Ishikawa (cell line): ENCODE data around the gene AKR7A2.

Source experiments
- CEBPB ChIP-seq: IDR thresholded peaks from 2 replicates; pipeline ENCODE4 v1.6.1; 2012
- CREB1 ChIP-seq: IDR thresholded peaks from 2 replicates; pipeline ENCODE4 v1.6.1; 2012; ENCODE audit warnings: low read depth
- EGR1 ChIP-seq: IDR thresholded peaks from 2 replicates; pipeline ENCODE4 v1.6.1; 2012
- EP300 ChIP-seq: IDR thresholded peaks from 2 replicates; pipeline ENCODE4 v1.6.1; 2012; ENCODE audit warnings: borderline replicate concordance
- FOXM1 ChIP-seq: IDR thresholded peaks from 2 replicates; pipeline ENCODE4 v1.6.1; 2012; ENCODE audit warnings: low read depth, borderline replicate concordance
- NFIC ChIP-seq: IDR thresholded peaks from 2 replicates; pipeline ENCODE4 v1.6.1; 2012
- RAD21 ChIP-seq: IDR thresholded peaks from 2 replicates; pipeline ENCODE4 v1.6.1; 2012; ENCODE audit warnings: low read depth
- TAF1 ChIP-seq: IDR thresholded peaks from 2 replicates; pipeline ENCODE4 v1.6.1; 2012; ENCODE audit warnings: low read depth, mild to moderate bottlenecking
- TCF12 ChIP-seq: IDR thresholded peaks from 2 replicates; pipeline ENCODE4 v1.6.1; 2012; ENCODE audit warnings: low read depth
- TEAD4 ChIP-seq: IDR thresholded peaks from 2 replicates; pipeline ENCODE4 v1.6.1; 2012
- YY1 ChIP-seq: IDR thresholded peaks from 2 replicates; pipeline ENCODE4 v1.6.1; 2012; ENCODE audit warnings: low read depth
- ZBTB7A ChIP-seq: IDR thresholded peaks from 2 replicates; pipeline ENCODE4 v1.6.1; 2012; ENCODE audit warnings: low read depth
- TF ChIP-seq, protein P1 (sequence below): IDR thresholded peaks from 2 replicates; pipeline ENCODE4 v1.6.1; 2012
- TF ChIP-seq, protein P2 (sequence below): IDR thresholded peaks from 2 replicates; pipeline ENCODE4 v1.6.1; 2012; ENCODE audit warnings: low read depth, mild to moderate bottlenecking
- TF ChIP-seq, protein P3 (sequence below): IDR thresholded peaks from 2 replicates; pipeline ENCODE4 v1.6.1; 2012

The AKR7A2 gene

GRCh38 chr1:19321071-19321470, 9.1 kb upstream of the AKR7A2 start:
- no peak for TF ChIP-seq TCF12
- no peak for TF ChIP-seq YY1
- TF ChIP-seq ZBTB7A, result no peak
- no peak for TF ChIP-seq EP300
- no peak for TF ChIP-seq EGR1
- TF ChIP-seq, protein P1, sequence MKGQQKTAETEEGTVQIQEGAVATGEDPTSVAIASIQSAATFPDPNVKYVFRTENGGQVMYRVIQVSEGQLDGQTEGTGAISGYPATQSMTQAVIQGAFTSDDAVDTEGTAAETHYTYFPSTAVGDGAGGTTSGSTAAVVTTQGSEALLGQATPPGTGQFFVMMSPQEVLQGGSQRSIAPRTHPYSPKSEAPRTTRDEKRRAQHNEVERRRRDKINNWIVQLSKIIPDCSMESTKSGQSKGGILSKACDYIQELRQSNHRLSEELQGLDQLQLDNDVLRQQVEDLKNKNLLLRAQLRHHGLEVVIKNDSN, result no peak

DNA sequence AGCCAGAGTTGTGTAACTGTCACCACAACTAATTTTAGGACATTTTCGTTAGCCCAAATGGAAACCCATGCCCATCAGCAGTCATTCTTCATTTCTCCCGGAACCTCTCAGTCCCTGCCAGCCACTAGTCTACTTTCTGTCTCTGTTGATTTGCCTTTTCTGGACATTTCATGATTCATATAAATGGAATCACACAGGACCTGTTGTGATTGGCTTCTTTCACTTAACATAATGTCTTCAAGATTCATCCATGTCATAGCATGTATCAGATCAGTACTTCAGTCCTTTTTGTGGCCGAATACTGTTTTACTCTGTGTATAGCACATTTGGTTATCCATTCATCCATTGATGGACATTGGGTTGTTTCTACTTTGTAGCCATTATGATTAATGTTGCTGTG, 7.3 kb upstream of the AKR7A2 start:
- TF ChIP-seq CEBPB, result no peak
- no peak for TF ChIP-seq TCF12
- no peak for TF ChIP-seq TAF1
- TF ChIP-seq EP300, result no peak
- TF ChIP-seq, protein P2, sequence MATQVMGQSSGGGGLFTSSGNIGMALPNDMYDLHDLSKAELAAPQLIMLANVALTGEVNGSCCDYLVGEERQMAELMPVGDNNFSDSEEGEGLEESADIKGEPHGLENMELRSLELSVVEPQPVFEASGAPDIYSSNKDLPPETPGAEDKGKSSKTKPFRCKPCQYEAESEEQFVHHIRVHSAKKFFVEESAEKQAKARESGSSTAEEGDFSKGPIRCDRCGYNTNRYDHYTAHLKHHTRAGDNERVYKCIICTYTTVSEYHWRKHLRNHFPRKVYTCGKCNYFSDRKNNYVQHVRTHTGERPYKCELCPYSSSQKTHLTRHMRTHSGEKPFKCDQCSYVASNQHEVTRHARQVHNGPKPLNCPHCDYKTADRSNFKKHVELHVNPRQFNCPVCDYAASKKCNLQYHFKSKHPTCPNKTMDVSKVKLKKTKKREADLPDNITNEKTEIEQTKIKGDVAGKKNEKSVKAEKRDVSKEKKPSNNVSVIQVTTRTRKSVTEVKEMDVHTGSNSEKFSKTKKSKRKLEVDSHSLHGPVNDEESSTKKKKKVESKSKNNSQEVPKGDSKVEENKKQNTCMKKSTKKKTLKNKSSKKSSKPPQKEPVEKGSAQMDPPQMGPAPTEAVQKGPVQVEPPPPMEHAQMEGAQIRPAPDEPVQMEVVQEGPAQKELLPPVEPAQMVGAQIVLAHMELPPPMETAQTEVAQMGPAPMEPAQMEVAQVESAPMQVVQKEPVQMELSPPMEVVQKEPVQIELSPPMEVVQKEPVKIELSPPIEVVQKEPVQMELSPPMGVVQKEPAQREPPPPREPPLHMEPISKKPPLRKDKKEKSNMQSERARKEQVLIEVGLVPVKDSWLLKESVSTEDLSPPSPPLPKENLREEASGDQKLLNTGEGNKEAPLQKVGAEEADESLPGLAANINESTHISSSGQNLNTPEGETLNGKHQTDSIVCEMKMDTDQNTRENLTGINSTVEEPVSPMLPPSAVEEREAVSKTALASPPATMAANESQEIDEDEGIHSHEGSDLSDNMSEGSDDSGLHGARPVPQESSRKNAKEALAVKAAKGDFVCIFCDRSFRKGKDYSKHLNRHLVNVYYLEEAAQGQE, result no peak
- no peak for TF ChIP-seq YY1
- TF ChIP-seq RAD21, result no peak
- TF ChIP-seq TEAD4, result no peak
- TF ChIP-seq NFIC, result no peak
- TF ChIP-seq EGR1, result no peak
- TF ChIP-seq, protein P3, sequence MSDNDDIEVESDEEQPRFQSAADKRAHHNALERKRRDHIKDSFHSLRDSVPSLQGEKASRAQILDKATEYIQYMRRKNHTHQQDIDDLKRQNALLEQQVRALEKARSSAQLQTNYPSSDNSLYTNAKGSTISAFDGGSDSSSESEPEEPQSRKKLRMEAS, result no peak
- no peak for TF ChIP-seq FOXM1

- TF ChIP-seq FOXM1, result no peak
- no peak for TF ChIP-seq TCF12
- no peak for TF ChIP-seq ZBTB7A
- no peak; the same call in 1 of the 2 replicates for TF ChIP-seq NFIC
These were observed 5.4 kb upstream of the AKR7A2 start for GRCh38 chr1:19317126-19317910.

GRCh38 chr1:19315378-19316198, 3.6 kb upstream of the AKR7A2 start:
- TF ChIP-seq RAD21, result no peak
- TF ChIP-seq NFIC, result no peak
- no peak for TF ChIP-seq CREB1
- TF ChIP-seq ZBTB7A, result no peak
- TF ChIP-seq, protein P2, result no peak
- TF ChIP-seq TCF12, result no peak
- no peak for TF ChIP-seq EGR1
- TF ChIP-seq EP300, result no peak
- TF ChIP-seq, protein P1, result no peak
- TF ChIP-seq CEBPB, result no peak
- no peak for TF ChIP-seq YY1
- no peak for TF ChIP-seq TEAD4
- TF ChIP-seq, protein P3, result no peak
- TF ChIP-seq TAF1, result no peak
- TF ChIP-seq FOXM1, result no peak

DNA sequence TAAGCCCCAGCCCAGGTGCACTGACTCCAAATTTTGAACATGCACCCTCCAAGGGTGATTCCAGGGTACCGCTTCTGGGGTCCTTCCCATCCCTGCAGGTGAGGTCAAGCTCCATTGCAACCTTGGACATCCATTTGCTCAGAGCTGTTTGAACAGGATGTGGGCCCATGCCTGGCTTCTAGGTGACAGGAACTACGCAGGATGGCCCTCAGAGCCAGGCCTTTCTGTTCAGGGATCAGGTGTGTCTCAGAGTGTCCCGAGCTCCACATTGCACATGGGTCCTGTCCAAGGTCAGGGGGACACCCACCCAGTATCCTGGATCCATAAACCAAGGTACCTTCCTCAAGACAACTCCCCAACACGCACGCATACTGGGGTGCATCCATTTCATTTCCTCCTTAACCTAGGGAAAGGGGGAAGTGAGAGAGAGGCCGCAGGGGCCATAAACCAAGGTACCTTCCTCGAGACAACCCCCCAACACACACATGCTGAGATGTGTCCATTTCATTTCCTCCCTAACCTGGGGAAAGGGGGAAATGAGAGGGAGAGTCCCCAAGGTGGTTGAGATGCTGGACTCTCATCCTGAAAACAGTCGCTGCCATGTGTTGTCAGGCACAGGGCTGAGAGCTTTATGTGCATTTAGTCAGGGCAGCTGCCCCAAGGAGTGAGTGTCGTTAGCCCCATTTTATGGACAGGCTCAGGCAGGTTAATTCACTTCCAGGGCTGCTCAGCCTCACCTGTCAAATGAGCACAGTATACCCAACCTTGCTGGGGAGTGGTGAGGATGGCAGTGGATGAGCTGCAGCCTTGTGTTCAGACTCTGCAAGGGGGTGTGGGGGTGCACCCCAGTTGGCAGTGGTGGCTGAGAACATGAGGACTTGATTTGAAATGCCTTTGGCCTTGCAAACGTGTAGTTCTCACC, 2.3 kb upstream of the AKR7A2 start:
- no peak for TF ChIP-seq NFIC
- no peak for TF ChIP-seq TCF12
- no peak for TF ChIP-seq TEAD4
- TF ChIP-seq YY1, result no peak
- TF ChIP-seq EGR1, result no peak
- no peak for TF ChIP-seq FOXM1
- no peak for TF ChIP-seq CEBPB
